NCI-H2227 treated with DMSO at 0.1 percent for 48 hours (cell line): ENCODE data around the gene FAM25G.
"Not testable (repeated sequence)": the region's sequence is repeated elsewhere in the genome, so short reads cannot be mapped to it uniquely, and the experiment has no call there.

Source experiments
- DNase-seq: peaks from one replicate; lab custom pipeline; 2025; lab: John Stamatoyannopoulos, UW

Gene FAM25G

DNA sequence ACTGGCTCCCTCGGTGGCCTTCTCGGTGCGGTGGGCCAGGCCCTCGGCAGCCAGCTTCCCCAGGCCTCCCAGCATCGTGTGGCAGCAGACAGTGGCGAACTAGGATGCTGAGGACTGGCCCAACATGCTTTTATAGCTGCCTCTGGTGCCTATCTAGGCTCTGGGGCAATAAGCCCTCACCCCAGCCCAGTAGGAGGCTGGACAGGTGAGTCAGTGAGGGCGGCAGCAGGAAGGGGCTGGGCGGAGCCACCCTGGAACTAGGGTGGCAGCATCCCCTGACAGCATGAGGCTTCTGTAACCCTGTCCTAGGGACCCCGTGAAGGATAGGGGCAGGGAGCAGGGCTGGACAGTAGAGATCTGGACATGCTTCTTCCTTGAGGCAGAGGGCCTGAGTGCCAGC is at the start of gene FAM25G:
Gene FAM25G (minus strand): TSS at position 101 of the 400 bp plus-strand sequence. CDS start 26 bp downstream, at position 75.
- not testable (repeated sequence) for DNase-seq

DNA sequence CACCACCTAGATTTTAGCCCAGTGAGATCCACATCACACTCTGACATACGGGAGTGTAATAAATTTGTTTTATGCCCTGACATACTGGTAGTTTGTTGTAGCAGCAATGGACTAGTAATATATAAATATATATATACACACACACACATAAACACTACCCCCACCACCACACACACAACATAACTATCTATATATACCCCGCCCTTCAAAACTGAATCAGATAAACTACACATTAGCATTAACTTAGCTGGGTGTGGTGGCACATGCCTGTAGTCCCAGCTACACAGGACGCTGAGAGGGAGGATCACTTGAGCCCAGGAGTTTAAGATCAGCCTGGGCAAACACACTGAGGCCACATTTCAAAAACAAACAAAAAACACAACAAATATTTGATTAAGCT is 44.9 kb upstream of the FAM25G start:
- DNase-seq: not testable (repeated sequence)

DNA sequence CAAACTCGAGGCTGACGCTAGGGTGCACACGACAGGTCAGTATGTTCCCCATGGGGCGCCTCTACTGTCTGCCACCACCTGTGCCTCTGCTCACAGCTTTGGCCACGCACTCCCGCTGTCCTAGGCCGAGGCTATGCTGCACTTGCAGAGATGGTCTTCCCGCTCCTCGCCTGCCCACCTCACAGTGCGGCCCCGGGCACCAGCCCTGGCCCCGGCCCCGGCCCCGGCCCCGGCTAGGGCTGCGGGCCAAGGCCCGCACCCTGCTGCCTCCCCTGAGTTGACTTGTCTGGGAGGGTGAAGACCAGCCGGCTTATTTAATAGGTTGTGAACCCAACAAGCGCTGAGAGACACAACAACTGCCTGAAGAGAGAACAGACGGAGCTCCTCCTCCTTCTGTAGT is 32.0 kb upstream of the FAM25G start, which contains the start of gene AGAP9:
Gene AGAP9 (minus strand): TSS at position 164 of the 400 bp plus-strand sequence. CDS start 112 bp downstream, at position 52.
- not testable (repeated sequence) for DNase-seq

DNA sequence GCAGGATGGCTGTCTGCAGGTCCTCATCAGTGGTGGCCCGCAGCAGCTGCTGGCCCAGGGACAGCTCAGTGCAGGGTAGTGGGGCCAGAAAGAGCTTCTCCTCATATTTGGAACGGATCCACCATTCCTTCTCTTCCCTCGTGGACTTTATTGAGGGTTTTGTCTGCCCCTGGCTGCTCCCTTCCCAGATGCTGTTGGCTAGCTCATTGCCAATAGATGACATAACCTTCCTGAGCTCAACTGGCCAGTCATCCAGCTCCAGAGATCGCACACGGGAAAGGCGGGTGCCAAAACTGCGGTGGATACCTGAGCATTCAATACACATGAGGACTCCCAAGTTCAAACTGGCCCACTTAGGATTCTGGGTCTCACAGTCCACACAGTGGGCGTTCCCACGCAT is 10.8 kb upstream of the FAM25G start:
- not testable (repeated sequence) for DNase-seq

DNA sequence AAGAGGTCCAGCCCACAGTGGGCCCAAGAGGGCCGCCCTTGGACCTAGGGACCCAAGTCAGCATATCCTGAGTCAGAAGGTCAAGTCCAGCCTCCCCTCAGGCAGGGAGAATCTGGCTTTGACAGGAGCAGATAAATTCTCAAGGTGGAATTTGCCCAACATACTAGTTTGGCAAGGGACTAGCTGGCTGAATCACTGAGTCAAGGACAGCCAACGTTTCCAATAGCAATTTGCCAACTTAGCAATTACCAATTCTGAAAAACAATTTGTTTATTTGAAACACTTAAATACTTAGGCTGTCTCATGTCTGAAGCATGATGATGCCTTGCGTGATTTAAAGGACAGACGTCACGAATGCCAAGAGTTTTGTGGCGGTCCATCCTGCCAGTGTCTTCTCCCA is 2.7 kb upstream of the FAM25G start:
- not testable (repeated sequence) for DNase-seq

DNA sequence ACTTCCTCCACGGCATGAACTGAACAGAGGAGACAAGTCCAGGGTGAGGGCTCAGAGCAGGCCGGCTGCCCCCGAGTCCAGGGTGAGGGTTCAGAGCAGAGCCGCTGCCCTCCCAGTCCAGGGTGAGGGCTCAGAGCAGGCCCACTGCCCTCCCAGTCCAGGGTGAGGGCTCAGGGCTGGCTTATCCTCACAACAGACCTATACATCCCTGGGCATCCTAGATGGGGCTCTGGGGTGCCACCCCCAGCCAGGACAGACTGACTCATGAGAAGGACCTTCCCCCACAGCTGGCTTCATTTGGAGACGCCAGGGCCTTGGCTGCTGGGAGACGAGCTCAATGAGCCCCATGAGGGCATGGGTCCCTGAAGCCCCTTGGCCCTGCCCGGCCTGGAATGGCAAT is 1.9 kb downstream of the FAM25G start:
- not testable (repeated sequence) for DNase-seq

DNA sequence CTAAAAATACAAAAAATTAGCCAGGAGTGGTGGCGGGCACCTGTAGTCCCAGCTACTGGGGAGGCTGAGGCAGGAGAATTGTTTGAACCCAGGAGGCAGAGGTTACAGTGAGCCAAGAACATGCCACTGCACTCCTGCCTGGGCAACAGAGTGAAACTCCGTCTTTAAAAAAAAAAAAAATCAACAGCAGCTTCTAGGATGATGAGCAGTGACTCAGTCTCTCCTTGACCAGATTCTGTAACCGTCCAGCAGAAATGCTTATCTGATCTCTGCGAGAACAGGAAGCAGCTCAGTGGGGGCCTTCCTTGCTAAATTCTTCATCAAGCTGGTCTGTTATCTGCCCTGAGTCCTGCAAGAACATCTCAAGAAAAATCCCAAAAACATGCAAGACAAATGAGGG is 5.6 kb downstream of the FAM25G start:
- DNase-seq: not testable (repeated sequence)

DNA sequence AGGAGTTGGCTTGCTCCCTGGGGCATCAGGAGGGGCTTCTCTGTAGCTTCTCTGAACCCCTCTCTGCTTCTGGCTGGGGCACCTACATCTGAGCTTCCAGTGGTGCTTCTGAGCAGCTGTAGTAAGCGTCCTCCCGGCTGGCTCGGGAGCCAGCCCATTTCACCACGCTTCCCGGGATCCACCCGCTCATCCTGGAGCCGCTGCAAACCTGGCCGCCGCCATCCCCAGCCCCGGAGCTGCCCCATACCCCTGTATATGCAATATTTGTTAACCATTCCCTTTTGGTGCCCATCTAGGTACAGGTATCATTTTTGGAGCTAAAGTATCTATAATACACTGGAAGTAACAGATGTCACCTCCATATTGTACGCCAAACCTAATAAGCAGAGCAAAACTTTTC is 6.7 kb downstream of the FAM25G start:
- DNase-seq: not testable (repeated sequence)

DNA sequence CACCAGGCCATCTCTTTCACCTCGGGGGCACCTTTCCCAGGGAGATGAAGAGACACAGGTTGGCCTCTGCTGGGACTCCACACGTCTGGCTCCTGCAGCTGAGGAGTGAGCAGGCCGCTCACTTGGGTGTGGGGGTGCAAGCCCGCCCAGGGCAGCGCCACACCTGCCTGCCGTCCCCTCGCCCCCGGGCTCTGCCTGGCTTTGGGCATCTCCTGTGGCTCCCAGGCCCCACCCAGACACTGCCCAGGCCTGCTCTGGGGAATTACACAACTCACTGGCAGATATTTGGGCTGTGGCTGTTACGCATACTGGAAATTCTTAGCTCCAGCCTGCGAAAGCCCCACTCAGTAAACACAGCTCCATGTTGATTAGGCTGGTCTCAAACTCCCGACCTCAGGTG is 7.6 kb downstream of the FAM25G start, which contains the start of gene ANXA8:
Gene ANXA8 (minus strand): TSS at position 193 of the 400 bp plus-strand sequence. CDS start 182 bp downstream, at position 11.
- not testable (repeated sequence) for DNase-seq

DNA sequence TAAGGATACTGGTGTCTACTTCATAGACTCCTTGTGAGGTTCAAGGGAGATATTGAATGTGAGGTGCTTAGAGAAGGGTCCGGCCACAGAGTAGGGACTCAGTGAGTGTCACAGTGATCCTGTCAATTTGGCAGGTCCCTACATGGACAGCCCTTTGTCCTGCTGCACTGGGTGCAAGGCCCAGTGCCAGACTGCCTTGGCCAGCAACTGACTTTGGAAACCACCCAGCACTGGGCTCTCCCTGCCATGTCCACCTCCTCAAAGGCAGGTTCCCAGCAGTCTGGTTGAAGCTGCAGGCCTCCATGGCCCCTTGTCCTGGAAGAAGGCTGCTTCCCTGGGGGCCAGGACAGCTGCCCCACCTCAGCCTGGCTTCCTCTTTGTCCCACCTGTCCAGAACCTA is 9.1 kb downstream of the FAM25G start:
- not testable (repeated sequence) for DNase-seq

DNA sequence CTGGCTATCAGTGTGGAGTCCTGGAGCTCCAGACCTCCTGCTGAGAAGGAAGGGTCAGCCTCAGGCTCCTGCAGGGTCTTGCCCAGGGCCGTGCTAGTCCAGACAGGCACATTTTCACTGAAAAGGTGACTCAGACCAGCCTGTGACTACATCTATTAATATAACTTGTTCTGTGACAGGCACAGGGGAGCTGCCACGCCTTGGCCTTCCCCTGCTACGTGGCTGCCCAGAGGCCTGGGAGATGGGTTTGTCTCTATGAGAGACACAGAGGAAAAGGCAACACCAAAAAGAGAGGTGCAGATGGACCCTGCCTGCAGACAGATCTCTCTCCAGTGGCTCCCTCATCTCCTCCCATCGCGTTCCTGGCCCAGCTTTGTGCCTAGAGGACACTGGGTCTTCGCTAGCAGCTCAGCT is 9.7 kb downstream of the FAM25G start:
- DNase-seq: not testable (repeated sequence)

DNA sequence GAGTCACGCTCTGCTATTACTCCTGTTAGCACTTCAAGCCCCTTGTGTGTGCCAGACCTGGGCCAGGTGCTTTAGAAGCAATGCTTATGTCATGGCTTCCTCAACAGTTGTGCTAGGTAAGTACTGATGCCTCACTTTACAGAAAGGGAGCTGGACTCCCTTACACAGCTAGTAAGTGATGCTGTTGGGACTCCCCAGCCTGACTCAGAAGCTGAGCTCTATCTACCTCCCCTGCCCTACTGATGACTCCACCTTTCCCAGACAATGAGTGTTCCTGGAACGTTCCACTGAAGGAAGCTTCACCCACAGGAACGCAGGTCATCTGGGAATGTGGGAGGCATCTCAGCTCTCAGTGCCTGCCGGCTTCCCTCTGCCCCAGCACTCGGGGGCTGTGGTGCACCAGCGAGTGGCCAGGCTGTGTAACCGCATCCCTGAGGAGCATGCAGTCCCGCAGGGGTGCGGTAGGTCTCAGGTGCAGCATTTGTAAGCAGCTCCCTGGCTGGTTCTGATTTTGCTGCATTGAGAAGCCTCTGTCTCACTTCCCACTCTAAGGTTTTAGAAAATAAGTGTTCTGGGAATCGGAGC is 10.2 kb downstream of the FAM25G start:
- not testable (repeated sequence) for DNase-seq

DNA sequence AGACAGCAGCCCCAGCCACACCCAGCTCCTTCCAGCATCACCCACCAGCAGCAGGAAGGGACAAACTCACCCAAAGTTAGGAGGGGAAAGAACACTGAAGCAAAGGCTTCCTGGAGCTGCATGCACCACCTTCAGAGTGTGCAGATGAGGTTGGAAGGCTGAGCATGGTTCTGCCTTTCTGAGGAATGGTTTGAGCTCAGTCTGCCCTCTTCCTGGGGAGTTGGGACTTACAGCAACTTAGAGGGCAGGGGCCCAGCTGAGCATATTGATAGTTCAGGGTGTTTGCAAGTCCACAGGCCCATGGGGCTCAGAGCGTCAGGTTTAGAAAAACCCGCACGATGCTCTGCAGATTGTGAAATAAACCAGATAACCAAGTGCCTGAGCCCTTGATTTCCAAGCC is 11.4 kb downstream of the FAM25G start:
- DNase-seq: not testable (repeated sequence)

DNA sequence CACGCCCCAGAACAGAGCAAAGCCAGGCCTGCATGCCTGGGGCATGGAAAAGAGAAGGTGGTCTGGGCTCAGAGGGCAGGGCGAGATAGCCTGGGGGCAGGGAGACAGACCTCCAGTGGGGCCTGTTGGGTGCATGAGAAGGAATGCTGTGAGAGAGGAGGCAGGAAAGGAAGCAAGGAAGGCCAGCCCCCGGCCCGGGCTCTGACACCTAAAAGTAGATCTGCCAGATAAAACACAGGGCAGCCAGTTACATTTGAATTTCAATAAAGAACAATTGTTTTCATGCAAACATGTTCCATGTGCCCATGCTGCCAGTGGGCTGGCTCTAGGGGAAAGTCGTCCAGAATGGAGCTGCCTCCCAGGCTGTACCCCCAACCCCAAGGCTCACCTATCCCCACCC is 13.4 kb downstream of the FAM25G start:
- not testable (repeated sequence) for DNase-seq

DNA sequence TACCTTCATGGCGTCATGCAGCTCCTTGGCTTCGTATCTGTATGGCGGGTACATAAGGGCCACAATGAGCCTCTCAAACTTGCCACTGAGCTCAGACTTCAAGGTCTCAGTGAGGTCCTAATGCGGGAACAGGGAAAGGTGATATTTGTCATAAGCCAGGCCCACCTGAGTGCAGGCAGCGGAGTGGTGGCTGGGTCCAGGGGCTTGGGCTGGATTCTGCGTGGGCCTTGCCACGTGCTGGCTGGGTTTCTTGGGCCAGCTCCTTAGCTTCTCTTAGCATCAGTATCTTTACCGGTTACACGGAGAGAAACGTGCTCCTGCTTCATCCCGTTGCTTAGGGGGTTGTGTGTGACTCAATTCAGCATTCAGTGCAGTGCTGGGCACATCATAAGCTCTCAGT is 14.4 kb downstream of the FAM25G start:
- DNase-seq: not testable (repeated sequence)

DNA sequence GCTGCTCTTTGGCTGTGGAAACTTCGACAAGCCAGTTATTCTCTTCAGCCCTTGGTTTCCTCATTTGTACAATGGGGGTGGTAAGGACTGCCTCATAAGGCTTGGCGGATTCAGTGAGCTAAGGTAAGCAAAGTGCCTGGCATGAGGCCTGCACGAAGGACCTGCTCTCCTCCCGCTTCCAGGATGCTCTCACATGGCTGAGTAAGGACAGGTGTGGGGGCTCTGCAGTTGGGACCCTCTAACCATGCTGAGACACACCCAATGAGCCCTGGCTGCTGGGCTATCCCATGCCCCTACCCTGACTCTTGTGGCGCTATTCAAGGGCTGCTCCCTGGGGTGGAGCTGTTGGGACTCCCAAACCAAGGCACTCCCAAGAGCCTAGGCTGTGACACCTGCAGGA is 16.4 kb downstream of the FAM25G start:
- DNase-seq: not testable (repeated sequence)

DNA sequence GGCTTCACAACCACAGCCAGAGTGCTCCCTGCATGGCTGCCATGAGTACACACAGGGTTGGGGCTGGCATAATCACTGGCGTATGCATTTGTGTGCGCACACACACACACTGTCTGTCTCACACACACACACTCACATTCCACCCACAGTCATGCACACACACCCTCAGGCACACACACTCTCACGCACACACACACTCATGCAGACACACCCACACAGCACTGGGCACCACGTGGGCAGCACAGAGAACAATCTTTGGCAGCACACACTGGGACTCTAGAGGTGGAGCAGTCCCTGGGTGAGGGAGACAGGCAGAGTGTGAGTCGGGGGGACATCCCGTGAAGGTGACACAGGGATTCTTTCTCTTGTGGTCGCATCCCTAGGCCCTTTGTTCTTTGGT is 18.0 kb downstream of the FAM25G start:
- not testable (repeated sequence) for DNase-seq

DNA sequence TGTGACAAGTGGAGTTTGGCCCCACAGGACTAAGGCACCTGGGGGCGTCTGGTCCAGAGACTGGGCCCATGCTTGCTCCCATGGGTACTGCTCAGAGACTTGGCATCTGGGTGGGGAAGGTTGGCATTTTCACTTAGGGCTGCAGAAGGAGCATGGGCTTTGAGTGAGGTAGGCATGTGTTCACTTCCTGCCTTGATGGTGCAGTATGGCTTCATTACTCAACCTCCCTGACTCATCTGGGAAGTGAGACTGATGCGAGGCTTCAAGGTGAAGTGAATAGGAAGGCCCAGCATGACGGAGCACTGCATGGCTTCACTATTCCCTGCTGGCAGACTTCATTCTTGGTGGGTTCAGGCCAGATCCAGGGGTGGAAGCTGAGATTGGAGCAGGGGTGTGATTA is 18.9 kb downstream of the FAM25G start:
- DNase-seq: not testable (repeated sequence)

DNA sequence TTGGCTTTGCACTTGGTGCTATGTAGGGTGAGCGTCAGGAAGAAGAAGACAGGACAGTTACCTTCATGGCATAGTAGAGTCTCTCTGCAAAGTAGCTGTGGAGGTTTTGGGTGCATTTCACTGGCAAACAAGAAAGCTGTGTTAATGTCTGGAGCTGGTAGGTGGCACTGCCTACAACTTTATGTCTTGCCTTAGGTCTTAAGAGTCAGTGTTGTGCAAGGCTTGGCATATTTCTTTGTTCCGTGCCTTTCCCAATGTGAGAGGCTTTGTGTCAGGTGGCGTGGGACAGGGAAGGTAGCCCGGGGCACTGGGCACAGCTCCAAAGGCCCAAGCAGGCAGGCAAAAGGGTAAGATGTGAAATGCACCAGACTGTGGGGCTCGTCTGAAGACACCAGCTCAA is 19.4 kb downstream of the FAM25G start:
- not testable (repeated sequence) for DNase-seq

DNA sequence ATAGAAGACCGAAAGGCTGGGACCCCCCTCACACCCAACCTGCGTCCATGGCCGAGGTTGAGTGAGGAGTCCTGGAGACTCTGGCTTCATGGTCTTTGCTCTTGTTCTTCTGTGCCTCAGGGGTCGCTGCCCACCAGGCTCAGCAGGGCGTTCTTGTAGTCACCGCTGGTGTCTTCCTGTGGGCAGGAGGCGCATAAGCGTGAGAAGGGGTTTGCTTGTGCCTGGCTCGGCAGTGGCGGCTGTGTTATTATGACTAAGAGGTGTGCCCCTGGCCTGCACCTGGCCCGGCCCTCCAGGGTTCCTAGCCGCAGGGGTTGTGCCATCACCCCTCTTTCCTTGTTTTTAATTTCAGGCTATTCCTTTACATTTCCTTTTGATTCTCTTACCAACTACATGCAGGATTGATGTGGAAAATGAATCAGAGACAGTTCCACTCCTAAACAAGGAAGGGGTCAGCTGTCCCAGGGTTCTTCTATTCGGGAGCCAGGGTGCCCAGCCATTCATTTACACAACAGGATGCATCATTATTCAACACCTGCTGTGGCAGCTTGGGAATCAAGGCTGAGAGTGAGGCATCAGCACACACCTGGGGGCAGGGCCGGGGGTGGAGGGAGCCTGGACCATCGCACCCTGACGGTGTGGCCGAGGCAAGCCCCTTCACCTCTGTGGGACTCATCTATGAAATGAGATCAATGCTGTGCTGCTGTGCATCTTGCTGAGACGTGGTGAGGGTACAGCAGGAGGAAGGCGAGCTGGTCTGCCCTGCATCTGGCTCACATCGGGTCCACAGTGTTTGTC is 22.6 kb downstream of the FAM25G start:
- not testable (repeated sequence) for DNase-seq

DNA sequence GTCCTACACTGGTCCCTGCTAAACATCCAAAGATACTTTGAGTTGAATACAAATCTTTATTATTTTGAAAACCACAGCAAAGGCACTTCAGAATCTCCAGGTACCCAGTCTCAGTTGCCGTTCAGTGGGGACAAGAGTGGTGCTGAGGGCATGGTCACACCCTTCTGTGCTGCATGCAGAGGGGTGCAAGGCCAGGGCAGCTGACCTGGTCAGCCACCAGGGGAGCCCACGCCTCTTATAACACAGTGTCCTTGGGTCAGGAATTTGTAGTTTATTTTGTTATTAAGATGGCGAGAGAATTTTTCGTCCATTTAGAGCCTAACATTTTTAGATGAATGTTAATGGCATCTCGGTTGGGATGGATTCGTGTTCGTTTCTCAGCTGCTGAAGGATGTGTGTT is 23.5 kb downstream of the FAM25G start:
- DNase-seq: not testable (repeated sequence)

DNA sequence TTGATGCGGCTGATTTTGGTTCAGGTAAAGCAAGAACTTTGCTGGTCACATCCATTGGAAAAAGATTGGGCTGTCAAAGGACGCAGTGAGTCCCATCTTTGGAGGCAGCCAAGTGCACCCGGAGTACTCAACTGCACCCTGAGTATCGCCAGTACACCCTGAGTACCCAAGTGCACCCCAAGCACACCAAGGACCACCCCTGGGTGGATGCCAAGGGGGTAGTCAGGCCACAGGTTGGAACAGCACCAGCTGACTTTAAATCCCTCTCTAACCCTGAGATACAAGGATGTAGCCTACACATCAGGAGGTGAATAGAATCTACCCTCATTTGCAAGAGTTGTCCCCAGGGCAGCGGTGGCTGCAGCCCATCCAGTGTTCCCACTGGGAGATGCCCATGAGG is 24.0 kb downstream of the FAM25G start:
- DNase-seq: not testable (repeated sequence)
